Fibroblast of skin of left biceps (primary cell): Measurements from ENCODE around the gene RASL12.
"Not testable (repeated sequence)": the region's sequence is repeated elsewhere in the genome, so short reads cannot be mapped to it uniquely, and the experiment has no call there.

Experiments used
- DNase-seq, 2 experiments: peaks; one replicate each; pipeline ENCODE4 v3.0.0-alpha.2; 2013; ENCODE audit warnings: low read depth in 2 of 2

The RASL12 gene

DNA sequence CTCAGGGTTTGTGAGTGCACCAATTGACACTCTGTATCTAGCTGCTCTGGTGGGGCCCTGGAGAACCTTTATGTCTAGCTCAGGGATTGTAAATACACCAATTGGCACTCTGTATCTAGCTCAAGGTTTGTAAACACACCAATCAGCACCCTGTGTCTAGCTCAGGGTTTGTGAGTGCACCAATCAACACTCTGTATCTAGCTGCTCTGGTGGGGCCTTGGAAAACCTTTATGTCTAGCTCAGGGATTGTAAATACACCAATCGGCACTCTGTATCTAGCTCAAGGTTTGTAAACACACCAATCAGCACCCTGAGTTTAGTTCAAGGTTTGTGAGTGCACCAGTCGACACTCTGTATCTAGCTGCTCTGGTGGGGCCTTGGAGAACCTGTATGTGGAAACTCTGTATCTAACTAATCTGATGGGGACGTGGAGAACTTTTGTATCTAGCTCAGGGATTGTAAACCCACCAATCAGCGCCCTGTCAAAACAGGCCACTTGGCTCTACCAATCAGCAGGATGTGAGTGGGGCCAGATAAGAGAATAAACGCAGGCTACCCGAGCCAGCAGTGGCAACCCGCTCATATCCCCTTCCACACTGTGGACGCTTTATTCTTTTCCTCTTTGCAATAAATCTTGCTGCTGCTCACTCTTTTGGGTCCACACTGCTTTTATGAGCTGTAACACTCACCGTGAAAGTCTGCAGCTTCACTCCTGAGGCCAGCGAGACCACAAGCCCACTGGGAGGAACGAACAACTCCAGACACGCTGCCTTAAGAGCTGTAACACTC is 8.0 kb upstream of the RASL12 start:
- not testable (repeated sequence) for DNase-seq

DNA sequence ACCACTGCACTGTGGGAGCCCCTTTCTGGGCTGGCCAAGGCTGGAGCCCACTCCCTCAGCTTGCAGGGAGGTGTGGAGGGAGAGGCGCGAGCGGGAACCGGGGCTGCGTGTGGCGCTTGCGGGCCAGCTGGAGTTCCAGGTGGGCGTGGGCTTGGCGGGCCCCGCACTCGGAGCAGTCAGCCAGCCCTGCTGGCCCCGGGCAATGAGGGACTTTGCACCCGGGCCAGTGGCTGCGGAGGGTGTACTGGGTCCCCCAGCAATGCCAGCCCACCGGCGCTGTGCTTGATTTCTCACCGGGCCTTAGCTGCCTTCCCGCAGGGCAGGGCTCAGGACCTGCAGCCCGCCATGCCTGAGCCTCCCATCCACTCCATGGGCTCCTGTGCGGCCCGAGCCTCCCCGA is 7.2 kb upstream of the RASL12 start:
- DNase-seq = not testable (repeated sequence)

DNA sequence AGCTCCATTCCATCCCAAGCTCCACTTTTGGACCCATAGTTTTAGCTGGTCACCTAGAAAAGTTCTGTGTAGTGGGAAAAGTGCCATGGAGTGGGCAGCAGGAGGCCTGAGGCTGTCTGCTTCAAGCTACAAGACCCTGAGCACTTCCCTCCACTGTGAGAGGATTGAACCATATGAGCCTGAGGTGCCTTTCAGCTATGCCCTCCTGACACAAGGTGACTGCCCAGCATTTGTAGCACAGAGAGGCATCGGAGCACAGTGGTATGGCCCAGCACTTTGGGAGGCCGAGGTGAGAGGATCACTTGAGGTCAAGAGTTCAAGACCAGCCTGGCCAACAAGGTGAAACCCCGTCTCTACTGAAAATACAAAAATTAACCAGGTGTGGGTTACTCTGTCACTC is 4.8 kb upstream of the RASL12 start:
- no peak for DNase-seq

DNA sequence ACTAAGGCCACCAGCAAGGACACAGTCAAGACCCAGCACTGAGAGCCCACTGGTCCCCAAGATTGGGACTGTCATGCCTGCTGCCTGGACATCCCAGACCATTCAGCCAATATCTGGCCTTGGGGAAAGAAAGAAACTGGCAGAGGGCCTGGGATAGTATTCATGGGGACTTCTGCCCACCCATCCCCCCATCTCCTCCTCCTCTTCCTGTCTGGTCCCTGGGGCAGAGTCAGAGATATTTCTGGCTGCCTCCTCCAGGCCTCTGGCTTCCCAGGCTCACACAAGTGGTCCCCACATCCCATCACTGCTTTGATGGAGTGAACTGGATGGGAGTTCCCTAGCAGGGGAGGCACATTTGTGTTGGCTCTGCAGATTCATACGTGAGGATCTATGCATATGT is 4.2 kb upstream of the RASL12 start:
- no peak for DNase-seq

DNA sequence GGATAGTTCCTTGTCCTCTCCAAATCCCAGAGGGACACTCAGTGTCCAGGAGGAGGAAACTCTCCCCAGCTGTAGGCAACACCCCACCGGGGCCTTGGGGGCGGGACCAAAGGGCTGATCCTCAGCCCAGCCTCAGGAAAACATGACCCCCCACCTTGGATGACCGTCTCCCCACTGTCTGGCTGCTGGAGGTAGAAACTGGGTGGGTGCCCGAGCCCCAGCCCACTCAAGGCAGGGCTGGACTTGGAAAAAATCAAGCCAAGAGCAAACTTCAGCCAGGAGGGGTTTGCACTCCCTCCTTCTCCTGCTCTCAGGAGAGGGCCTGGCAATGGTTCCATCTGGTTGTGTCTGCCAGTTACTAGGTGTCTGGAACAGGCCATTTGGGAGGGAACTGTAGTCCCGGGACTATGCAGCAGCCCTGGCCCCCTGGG is 3.6 kb upstream of the RASL12 start:
- no peak for DNase-seq

DNA sequence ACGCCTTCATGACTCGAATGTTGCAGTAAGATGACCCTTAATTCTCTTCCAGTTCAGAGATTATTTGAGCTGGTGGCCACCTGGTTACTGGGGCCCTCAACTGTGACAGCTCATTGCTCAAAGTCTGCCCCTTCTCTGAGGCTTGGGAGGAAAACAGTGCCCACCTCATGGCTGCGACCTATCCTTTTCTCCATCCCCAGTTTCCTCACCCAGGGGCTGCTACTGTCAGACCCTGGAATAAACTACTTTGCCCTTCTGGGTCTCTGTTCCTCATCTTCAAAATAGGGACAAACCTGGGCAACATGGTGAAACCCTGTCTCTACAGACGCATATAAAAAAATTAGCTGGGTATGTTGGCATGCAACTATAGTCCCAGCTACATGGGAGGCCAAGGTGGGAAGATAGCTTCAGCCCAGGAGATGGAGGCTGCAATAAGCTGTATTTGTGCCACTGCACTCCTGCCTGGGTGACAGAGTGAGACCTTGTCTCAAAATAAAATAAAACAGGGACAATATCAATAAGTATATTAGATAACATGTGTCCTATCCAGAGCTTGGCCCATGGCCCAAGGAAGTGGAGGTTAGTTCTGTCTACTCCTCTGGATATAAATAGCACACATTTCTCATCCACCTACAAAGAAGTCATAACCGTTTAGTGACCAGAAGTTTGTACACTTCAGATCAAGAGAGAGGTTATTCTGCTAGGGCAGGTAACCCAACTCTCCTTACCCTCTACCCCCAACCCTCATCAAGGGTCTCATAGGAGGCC is 2.2 kb upstream of the RASL12 start:
- DNase-seq = no peak

DNA sequence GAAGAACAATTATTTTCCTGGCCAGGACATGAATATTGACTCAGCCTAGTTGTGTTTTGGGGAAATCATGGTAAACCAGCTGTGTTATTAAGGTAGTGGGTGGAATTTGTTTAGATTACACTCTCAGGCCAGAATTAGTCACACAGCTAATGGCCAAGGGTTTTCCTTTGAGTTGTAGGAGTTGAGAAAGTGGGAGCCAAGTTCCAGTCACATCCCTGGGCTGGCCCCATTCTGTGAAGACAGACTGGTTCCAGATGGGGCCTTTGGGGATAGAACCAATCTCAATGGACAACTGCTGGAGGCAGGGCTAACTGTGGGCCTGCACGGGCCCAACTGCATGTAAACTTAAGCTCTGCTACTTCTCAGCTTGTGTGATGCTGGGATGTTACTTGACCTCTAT is 1.4 kb upstream of the RASL12 start:
- DNase-seq = peak; percentile 39 to 53

DNA sequence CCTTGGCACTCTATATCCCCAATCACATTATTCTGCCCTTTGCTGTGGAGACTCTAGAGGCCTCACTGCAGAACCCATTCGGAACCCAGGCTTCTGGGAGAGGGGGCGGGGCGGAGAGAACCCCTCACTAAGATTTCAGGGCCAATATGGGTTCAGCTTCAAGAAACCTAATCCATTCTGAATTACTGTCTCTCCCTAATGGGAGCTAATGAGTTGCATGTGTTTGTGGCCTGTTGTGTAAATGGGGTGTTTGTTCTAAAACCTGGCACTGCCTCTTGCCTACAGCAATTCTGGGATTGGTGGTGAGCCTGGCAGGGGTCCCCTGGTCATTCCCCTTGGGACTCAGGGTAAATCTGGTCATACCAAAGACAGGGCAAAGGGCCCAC is 605 bp upstream of the RASL12 start:
- no peak for DNase-seq

DNA sequence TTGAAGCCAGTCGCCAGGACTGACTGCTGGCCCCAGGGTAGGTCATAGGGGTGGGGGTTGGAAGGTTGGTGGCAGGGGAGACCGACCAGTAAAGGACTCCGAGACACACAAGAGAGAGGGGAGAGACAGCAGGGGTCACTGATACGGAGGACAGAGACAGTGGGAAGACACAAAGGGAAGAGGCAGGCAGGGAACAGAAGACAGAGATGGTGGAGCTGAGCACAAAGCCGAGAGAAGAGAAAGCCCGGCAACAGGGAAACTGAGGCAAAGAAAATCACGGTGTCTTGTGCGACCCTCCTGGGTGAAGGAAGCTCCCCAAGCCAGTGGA is 510 bp downstream of the RASL12 start:
- no peak for DNase-seq

DNA sequence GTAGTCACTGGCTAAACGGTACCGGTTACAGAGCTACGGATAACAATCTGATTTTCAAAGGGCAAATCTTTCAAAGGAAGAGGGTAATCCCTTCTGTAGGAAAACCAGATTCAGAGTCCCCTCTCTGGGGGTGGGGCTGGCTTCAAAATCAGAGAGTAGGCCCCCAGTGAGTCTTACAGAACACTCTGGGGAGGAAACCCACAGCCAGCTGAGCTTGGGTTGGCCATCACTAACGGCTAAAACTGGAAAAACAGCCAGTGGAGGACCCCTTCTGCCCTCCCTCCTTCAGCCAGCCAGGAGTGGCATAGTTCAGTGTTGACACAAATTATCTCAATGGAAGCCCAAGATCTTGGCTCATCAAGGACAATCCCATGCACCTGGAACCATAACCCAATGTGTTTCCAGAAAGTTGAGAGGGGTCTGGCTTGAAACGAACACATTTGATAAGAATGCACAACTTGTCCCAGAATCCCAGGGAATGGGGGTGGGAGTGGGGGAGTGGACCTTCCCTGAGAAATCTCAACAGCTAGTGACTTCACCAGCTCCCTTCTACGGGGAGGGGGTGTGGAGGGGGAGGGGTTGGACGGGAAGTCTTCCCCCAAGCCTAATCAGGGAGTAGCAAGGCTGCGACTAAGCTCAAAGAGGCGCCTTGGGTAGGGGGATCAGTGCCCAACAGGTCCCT is 1.0 kb downstream of the RASL12 start:
- no peak for DNase-seq

DNA sequence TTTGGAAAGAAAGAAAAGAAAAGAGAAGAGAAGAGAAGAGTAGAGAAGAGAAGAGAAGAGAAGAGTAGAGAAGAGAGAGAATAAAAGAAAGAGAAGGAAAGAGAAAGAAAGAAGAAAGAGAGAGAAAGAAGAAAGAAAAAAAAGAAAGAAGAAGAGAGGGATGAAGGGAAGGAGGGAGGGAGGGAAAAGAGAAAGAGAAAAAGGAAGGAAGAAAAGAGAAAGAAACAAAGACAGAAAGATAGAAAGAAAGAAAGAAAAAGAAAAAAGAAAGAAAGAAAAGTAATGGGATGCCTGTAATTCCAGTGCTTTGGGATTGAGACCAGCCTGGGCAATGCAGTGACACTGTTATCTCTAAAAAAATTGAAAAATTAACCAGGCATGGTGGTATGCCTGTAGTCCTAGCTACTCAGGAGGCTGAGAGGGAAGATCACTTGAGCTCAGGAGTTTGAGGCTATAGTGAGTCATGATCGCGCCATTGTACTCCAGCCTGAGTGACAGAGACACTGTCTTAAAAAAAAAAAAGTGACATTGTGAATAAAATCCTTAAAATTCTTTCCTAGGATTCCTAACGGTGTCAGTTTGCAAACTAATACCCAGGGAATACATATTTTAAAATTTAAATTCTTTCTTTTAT is 1.7 kb downstream of the RASL12 start:
- DNase-seq = no peak

DNA sequence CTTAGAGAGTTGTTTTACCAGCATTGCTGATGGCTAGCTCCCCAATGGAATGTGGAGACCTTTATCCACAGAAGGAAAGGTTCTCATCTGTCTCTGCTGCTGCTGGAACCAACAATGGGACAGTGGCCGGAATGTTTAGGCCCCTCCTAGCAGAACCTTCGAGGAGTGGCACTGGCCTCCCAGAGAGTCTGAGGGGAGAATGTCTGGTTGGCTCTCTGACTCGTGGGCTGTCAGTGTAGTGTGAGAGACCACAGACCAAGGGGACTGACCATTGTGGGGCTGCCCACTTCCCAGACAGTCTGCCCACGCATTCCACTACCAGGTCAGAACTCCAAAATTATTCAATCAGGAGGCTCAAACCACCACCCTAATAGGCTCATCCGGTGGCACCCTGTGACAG is 5.1 kb downstream of the RASL12 start:
- no peak for DNase-seq

DNA sequence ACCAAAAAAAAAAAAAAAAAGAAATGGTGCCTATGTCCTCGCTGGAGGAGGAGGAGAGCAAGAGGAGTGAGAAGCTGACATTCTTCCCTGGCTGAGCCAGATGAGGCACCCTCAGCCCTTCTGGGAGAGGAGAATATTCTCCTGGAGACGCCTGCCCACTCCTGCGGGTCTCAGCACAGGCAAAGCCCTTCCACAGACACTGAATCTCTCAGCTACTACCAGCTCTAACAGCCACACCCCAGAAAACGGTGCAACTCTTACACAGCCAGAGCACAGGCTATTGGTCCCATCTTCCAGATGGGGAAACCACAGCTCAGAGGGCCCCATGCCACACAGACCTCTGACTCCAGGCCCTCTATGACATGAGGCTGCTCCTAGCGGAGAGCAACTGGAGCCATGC is 5.7 kb downstream of the RASL12 start:
- DNase-seq = no peak

DNA sequence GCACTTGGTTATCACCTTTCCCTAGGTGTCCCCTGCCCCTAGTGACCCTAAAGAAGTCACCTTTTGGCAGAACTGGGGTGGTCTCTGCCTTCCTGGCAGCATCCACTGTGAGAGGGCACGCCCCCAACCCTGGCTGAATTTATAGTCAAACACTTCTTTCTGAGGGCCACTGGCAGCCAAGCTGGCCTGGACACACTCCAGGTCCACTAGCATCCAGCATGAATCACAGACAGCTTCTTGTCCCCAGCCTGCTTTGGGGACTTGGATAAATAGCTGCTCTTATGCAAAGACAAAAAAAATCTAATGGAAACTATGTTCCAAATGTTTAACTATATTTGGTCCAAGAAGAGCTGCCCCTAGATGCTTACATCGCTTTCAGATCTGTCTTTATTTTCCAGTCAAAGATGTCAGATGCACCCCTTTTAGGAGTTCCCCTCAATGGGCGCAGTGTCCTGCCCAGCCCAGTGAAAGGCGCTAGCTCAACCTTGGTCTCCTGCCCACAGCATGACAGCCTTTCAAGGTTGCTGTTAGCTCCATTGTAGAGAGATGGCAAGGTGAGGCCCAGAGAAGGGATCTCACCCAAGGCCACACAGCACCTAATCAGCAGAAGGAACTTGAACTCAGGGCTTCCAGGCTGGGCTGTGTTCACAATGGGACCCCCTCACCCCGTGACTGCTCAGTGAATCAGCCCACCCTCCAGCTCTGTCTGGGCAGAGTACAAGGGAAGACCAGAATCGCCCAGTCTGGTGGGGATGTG is 7.0 kb downstream of the RASL12 start:
- DNase-seq = no peak

DNA sequence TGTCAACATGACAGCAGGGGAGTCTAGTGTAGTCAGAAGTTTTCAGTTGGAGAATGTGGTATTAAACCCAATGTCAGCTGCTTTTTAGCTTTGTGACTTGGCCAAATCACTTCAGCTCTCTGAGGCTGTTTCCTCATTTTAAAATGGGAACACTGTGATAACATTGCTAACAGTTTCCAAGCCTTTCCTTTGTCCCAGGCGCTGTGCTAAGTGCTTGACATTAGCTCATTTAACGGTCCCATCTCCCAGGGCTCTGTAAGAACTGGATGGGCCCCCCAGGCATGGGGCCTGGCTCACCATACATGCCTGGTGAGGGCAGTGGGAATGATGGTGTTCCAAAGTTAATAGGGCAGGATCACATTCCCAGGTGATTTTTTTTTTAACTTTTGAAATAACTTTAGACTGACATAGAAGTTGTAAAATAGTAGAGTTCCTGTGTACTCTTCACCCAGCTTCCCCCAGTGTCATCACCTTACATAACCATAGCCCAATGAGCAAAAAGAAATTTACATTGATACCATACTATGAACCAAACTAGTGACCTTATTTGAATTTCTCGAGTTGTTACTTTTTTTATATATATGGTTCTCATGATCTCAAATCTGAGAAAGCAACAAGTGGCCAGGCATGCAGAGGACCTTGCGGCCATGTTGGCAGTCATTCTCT is 7.7 kb downstream of the RASL12 start:
- DNase-seq = no peak

DNA sequence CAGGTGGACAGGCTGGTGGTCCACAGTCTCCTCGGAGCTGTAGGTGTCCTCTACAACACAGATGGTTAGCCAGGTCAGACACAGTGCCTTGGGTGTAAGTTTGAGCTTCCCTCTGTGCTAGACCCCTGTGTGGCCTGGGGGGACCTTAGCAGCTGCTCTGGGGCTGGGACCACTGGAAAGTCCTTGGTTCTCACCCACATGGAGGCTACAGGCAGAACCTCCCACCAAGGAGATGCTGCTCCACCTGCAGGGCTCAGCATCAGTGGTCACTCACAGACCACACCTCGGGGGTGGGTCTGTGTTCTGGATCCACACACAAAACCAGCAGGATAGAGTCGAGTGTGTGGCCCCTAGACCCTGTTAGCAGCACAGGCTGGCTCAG is 8.4 kb downstream of the RASL12 start:
- DNase-seq = no peak

DNA sequence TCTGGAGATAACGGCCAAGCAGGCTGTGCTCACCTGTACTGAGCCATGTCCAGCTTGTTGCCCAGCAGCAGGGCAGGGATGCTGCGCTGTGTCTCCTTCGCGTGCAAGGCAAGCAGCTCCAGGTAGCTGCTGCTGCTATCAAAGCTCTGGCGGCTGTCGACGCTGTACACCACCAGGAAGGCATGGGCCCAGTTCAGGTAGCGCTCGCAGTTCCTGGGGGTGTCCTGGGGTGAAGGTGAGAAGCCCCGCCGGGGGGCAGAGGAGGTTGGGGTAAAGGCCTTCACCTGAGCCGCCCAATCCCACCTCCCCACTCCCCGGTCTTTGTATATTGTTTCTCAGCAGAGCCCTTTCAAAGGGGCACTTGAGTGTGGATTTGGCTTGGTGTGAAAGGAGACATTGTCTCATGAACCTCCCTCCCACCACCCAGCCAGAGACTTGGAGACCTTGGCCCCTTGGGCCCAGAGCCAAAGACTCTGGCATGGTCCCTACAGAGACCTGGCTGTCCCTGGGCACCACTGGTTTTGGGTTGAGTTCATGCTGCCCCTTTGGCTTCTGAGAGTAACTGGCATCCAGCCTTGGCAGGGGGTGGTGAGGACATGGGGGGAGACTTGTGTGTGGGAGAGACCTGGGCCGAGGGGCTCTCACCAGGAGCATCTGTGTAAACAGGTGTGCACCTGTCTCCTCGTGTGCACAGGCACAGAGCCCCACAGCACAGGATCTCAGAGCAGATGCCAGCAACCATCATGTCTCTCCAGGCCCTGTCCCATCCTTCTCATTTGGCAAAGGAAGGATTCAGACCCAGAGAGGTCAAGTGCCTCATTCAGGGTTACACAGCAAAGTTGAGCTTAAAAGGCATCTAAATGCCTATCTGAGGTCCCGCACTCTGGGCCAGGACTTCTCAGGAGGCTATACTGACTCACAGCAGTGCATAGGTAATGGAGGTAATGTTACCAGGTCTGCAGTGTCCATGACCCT is 9.1 kb downstream of the RASL12 start:
- no peak for DNase-seq

DNA sequence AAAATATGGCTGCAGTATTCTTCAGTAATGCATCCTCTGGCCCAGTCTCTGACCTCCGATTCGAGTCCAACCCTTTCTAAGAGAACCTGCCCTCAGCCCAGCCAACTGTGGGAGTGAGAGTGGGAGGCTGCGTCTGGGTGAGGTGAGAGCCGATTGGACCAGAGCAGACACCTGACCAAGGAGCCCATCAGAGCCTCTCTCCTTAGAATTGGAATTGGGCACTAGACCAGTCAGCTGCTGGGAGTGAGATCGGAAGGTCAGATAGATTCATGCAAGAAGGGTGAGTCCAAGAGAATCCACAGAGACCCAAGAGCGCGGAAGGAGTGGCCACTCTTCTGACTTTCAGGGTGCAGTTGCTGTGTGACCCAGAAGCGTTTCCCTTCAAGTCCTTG is 10.2 kb downstream of the RASL12 start:
- DNase-seq = no peak

DNA sequence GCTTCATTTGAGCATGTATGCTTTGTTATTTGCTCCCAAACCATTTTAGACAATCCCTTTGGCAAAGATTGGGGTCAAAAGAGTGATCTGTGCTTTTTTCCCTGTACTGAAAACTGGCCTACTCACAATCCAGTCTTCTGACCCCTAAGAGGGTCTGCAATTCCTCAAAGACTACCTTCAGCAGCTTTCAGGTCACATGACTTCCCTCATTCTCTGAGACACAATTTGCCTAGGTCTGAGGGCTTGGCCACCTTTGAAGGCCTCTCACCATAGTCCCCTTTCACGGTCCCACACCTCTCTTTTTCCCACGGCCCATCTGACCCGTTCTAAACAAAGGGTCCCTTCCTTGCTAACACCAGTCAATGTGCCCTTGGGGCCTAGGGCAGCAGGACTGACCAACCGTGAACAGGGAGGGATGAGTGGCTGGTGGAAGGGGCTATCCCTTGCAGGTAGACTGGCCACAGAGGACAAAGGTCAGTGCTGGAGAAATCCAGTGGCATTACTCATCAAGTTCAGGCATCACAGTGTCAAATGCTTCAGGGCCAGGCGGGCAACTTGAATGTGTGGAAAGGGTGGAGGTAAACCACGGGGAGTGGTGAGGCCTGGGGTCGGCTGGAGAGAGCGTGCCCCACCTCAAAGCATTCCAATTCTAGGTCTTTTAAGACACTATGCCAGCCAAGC is 10.8 kb downstream of the RASL12 start:
- DNase-seq = no peak
